Mesenchymal stem cell (in vitro differentiated cells and primary cell): Measurements from ENCODE around the gene CCL3.

Experiments
- DNase-seq: peaks from one replicate; pipeline ENCODE4 v3.0.0-alpha.2; 2013
- H2AFZ ChIP-seq: one replicate; pipeline ENCODE4 v1.6.1; 2013; ENCODE audit warnings: low read depth, mild to moderate bottlenecking, control low read depth, inconsistent platforms, low read length, moderate library complexity
- H2AK5ac ChIP-seq: 2 replicates; pipeline ENCODE4 v1.6.1; 2013; ENCODE audit warnings: low read length, moderate library complexity, mild to moderate bottlenecking, inconsistent platforms; ENCODE audit not compliant: severe bottlenecking
- H2BK120ac ChIP-seq: one replicate; pipeline ENCODE4 v1.6.1; 2013; ENCODE audit warnings: low read depth, mild to moderate bottlenecking, inconsistent platforms, low read length, moderate library complexity
- H2BK12ac ChIP-seq, 2 experiments: one replicate each; pipeline ENCODE4 v1.6.1; 2013; ENCODE audit warnings: inconsistent platforms in 2 of 2, low read length in 2 of 2, mild to moderate bottlenecking in 2 of 2, moderate library complexity in 2 of 2, control low read depth in 1 of 2
- H2BK15ac ChIP-seq: one replicate; pipeline ENCODE4 v1.6.1; 2013; ENCODE audit warnings: mild to moderate bottlenecking, low read depth, inconsistent platforms; ENCODE audit not compliant: poor library complexity, severe bottlenecking
- H2BK5ac ChIP-seq: 2 replicates; pipeline ENCODE4 v1.6.1; 2013; ENCODE audit warnings: low read depth, mild to moderate bottlenecking, low read length, control low read depth, inconsistent platforms; ENCODE audit not compliant: poor library complexity, severe bottlenecking
- H3K14ac ChIP-seq, 2 experiments: one replicate each; pipeline ENCODE4 v1.6.1; 2013; ENCODE audit warnings: inconsistent platforms in 2 of 2, low read length in 2 of 2, control low read depth in 1 of 2, mild to moderate bottlenecking in 1 of 2, moderate library complexity in 1 of 2
- H3K18ac ChIP-seq, 2 experiments: one replicate each; pipeline ENCODE4 v1.6.1; 2013; ENCODE audit warnings: inconsistent platforms in 2 of 2, low read length in 2 of 2, control low read depth in 1 of 2, low read depth in 1 of 2, mild to moderate bottlenecking in 1 of 2
- H3K23ac ChIP-seq, 2 experiments: one replicate each; pipeline ENCODE4 v1.6.1; 2013; ENCODE audit warnings: inconsistent platforms in 2 of 2, low read length in 2 of 2, mild to moderate bottlenecking in 2 of 2, moderate library complexity in 2 of 2, control low read depth in 1 of 2
- H3K27ac ChIP-seq: 2 replicates; pipeline ENCODE4 v1.5.1; 2013; ENCODE audit warnings: mild to moderate bottlenecking, moderate library complexity, low read length, control low read depth, inconsistent platforms; ENCODE audit not compliant: poor library complexity, severe bottlenecking
- H3K27me3 ChIP-seq, 2 experiments: 2 replicates each; pipeline versions ENCODE4 v1.6.1 to v1.7.0; 2013; ENCODE audit warnings: low read length in 2 of 2, mild to moderate bottlenecking in 2 of 2, moderate library complexity in 2 of 2, control low read depth in 1 of 2, inconsistent platforms in 1 of 2; ENCODE audit not compliant: control insufficient read depth in 1 of 2, insufficient read depth in 1 of 2
- H3K36me3 ChIP-seq, 2 experiments: 2 replicates each; pipeline versions ENCODE4 v1.6.1 to v1.7.0; 2013; ENCODE audit warnings: low read length in 2 of 2, control low read depth in 1 of 2, inconsistent platforms in 1 of 2, low read depth in 1 of 2, mild to moderate bottlenecking in 1 of 2; ENCODE audit not compliant: insufficient read depth in 2 of 2, control insufficient read depth in 1 of 2
- H3K4ac ChIP-seq, 2 experiments: one replicate each; pipeline ENCODE4 v1.6.1; 2013; ENCODE audit warnings: inconsistent platforms in 2 of 2, low read length in 2 of 2, mild to moderate bottlenecking in 2 of 2, moderate library complexity in 2 of 2, control low read depth in 1 of 2, low read depth in 1 of 2
- H3K4me1 ChIP-seq: 2 replicates; pipeline ENCODE4 v1.6.1; 2013; ENCODE audit warnings: low read depth, low read length, control low read depth; ENCODE audit not compliant: control insufficient read depth, insufficient read depth
- H3K4me2 ChIP-seq: 2 replicates; pipeline ENCODE4 v1.6.1; 2013; ENCODE audit warnings: low read length, mild to moderate bottlenecking, inconsistent platforms; ENCODE audit not compliant: poor library complexity, severe bottlenecking
- H3K4me3 ChIP-seq, 2 experiments: 2 replicates each; pipeline versions ENCODE4 v1.5.1 to v1.7.0; 2013; ENCODE audit warnings: low read length in 2 of 2, mild to moderate bottlenecking in 2 of 2, control low read depth in 1 of 2, low read depth in 1 of 2; ENCODE audit not compliant: insufficient read depth in 1 of 2
- H3K79me1 ChIP-seq: replicated peaks from 2 replicates; pipeline ENCODE4 v1.6.1; 2013; ENCODE audit warnings: mild to moderate bottlenecking, control low read depth, low read length, inconsistent platforms; ENCODE audit not compliant: poor library complexity, severe bottlenecking
- H3K9ac ChIP-seq: 2 replicates; pipeline ENCODE4 v1.7.0; 2013; ENCODE audit warnings: mild to moderate bottlenecking, low read length, moderate library complexity
- H3K9me3 ChIP-seq: 2 replicates; pipeline ENCODE4 v1.7.0; 2013; ENCODE audit warnings: mild to moderate bottlenecking, low read length; ENCODE audit not compliant: control insufficient read depth
- H4K8ac ChIP-seq: one replicate; pipeline ENCODE4 v1.6.1; 2013; ENCODE audit warnings: inconsistent platforms, mild to moderate bottlenecking, low read length, moderate library complexity
- H4K91ac ChIP-seq: one replicate; pipeline ENCODE4 v1.6.1; 2013; ENCODE audit warnings: mild to moderate bottlenecking, low read length, inconsistent platforms
- WGBS: methylation state at CpG from one replicate; pipeline ENCODE4 v1.1.7; 2013; ENCODE audit warnings: mixed read lengths; 5-methylcytosine and 5-hydroxymethylcytosine counted together

The CCL3 gene

GRCh38 chr17:36130346-36130745 lies 40.4 kb upstream of the CCL3 start:
- no peak overlapping the region for H3K18ac ChIP-seq
- no peaks in the 10 kb centered on the region for H3K4me1 ChIP-seq
- no peak overlapping the region for H3K27ac ChIP-seq
- H3K14ac ChIP-seq, result no peak overlapping the region
- no peak overlapping the region for H2BK15ac ChIP-seq
- no peak overlapping the region for H3K23ac ChIP-seq
- no peak overlapping the region for H4K8ac ChIP-seq
- H2BK5ac ChIP-seq, result no peak overlapping the region
- H2AFZ ChIP-seq, result no peak overlapping the region
- H3K9ac ChIP-seq, result no peak overlapping the region
- peaks cover 8% of the 10 kb centered on the region for H3K9me3 ChIP-seq
- no peaks in the 10 kb centered on the region for H3K79me1 ChIP-seq
- peaks cover under 1 to 31% of the 10 kb centered on the region in 2 experiments for H3K27me3 ChIP-seq
- no peak overlapping the region for H2BK120ac ChIP-seq
- no peaks in the 10 kb centered on the region for H3K36me3 ChIP-seq
- no peak overlapping the region for H2AK5ac ChIP-seq
- H3K4me2 ChIP-seq, result no peak overlapping the region
- no peak overlapping the region for H3K4me3 ChIP-seq
- no peak for DNase-seq
- no peak overlapping the region for H3K4ac ChIP-seq
- no peak overlapping the region for H4K91ac ChIP-seq
- WGBS, result 62% methylated on average over 5 of the region's 5 CpGs
- H2BK12ac ChIP-seq, result no peak overlapping the region

- Histone ChIP-seq H3K4me2 (no peak overlapping the region), H3K14ac (no peak overlapping the region), H3K27ac (no peak overlapping the region), H3K36me3 (no peaks in the 10 kb centered on the region), H3K18ac (no peak overlapping the region), H2BK12ac (no peak overlapping the region), H3K27me3 (peaks cover 0 to 28% of the 10 kb centered on the region in 2 experiments), H3K23ac (no peak overlapping the region), H3K79me1 (no peaks in the 10 kb centered on the region), H2BK15ac (no peak overlapping the region), H2BK120ac (no peak overlapping the region), H3K9me3 (peaks cover 12% of the 10 kb centered on the region), H3K4me1 (no peaks in the 10 kb centered on the region), H4K91ac (no peak overlapping the region), H3K4me3 (no peak overlapping the region), H2AFZ (no peak overlapping the region), H2AK5ac (no peak overlapping the region), H3K4ac (no peak overlapping the region), H4K8ac (no peak overlapping the region), H2BK5ac (no peak overlapping the region), H3K9ac (no peak overlapping the region)
- WGBS, result 48% methylated on average over 1 of the region's 1 CpG
- DNase-seq, result no peak
Measured at GRCh38 chr17:36129616-36130015, 39.7 kb upstream of the CCL3 start.

GRCh38 chr17:36128411-36128978 lies 38.6 kb upstream of the CCL3 start:
- H3K9me3 ChIP-seq, result peaks cover 12% of the 10 kb centered on the region
- H2AK5ac ChIP-seq, result no peak overlapping the region
- no peak overlapping the region for H2BK5ac ChIP-seq
- H2AFZ ChIP-seq, result no peak overlapping the region
- no peaks in the 10 kb centered on the region for H3K4me1 ChIP-seq
- no peak overlapping the region for H3K4me3 ChIP-seq
- H3K79me1 ChIP-seq, result no peaks in the 10 kb centered on the region
- no peak overlapping the region for H2BK15ac ChIP-seq
- H3K23ac ChIP-seq, result no peak overlapping the region
- no peak overlapping the region for H3K27ac ChIP-seq
- DNase-seq, result no peak
- H2BK12ac ChIP-seq, result no peak overlapping the region
- WGBS, result 77% methylated on average over 4 of the region's 4 CpGs
- H3K4me2 ChIP-seq, result no peak overlapping the region
- H3K18ac ChIP-seq, result no peak overlapping the region
- no peaks in the 10 kb centered on the region for H3K36me3 ChIP-seq
- no peak overlapping the region for H4K8ac ChIP-seq
- H4K91ac ChIP-seq, result no peak overlapping the region
- H3K9ac ChIP-seq, result no peak overlapping the region
- no peak overlapping the region for H3K14ac ChIP-seq
- H3K4ac ChIP-seq, result no peak overlapping the region
- H3K27me3 ChIP-seq, result peaks cover 0 to 28% of the 10 kb centered on the region in 2 experiments
- H2BK120ac ChIP-seq, result no peak overlapping the region

- Histone ChIP-seq H3K9me3 (peaks cover 12% of the 10 kb centered on the region), H4K91ac (no peak overlapping the region), H3K4ac (no peak overlapping the region), H3K27ac (no peak overlapping the region), H3K18ac (no peak overlapping the region), H2BK12ac (no peak overlapping the region), H3K9ac (no peak overlapping the region), H2AFZ (no peak overlapping the region), H2BK120ac (no peak overlapping the region), H2AK5ac (no peak overlapping the region), H2BK5ac (no peak overlapping the region), H3K27me3 (peaks cover 0 to 26% of the 10 kb centered on the region in 2 experiments), H3K23ac (no peak overlapping the region), H2BK15ac (no peak overlapping the region), H4K8ac (no peak overlapping the region), H3K79me1 (no peaks in the 10 kb centered on the region), H3K36me3 (no peaks in the 10 kb centered on the region), H3K4me2 (no peak overlapping the region), H3K4me3 (no peak overlapping the region), H3K14ac (no peak overlapping the region), H3K4me1 (no peaks in the 10 kb centered on the region)
- no peak for DNase-seq
- WGBS, result 47% methylated on average over 3 of the region's 6 CpGs
Measured at GRCh38 chr17:36127911-36128310, 38.0 kb upstream of the CCL3 start.
